SK-N-SH (cell line): ENCODE data around the gene CYP2C18. TPM values are rescaled to one million over a fixed set of nuclear protein-coding genes. Genes with fewer than 3 reads are reported as not detected.

ENCODE experiments used
- CTCF ChIA-PET: fragments of 300-600, 350-600 bp; formaldehyde crosslinking; extraction: SDS; loops from one replicate; lab custom pipeline; 2021; lab: Yijun Ruan, JAX
- POLR2A ChIA-PET: fragments of 350-600 bp; sonication (Branson Sonifier 250); formaldehyde crosslinking; extraction: SDS; loops from one replicate; lab custom pipeline; 2020; ENCODE audit warnings: antibody characterized with exemption, inconsistent platforms; lab: Yijun Ruan, JAX
- DNase-seq: peaks from one replicate; pipeline ENCODE4 v3.0.0; 2012
- H2AFZ ChIP-seq: fragments of 200-600 bp; sonication (generic); 2 replicates; pipeline ENCODE4 v1.8.1; 2016; ENCODE audit warnings: antibody characterized with exemption, mild to moderate bottlenecking, low read depth
- H3F3A ChIP-seq: fragments of 200-600 bp; sonication (generic); replicated peaks from 2 replicates; pipeline ENCODE3; 2016; ENCODE audit warnings: antibody characterized with exemption, mild to moderate bottlenecking; ENCODE audit not compliant: insufficient read depth
- H3K27ac ChIP-seq, 2 experiments: fragments of 200-500 bp in 1 of 2; fragments of 200-600 bp in 1 of 2; sonication (Bioruptor generic) in 1 of 2; sonication (generic), shearing (Covaris generic) in 1 of 2; 2 replicates each; pipeline versions ENCODE4 v1.5.1 to v1.6.1; 2014 to 2016; ENCODE audit warnings: low read depth in 2 of 2, inconsistent platforms in 1 of 2, low read length in 1 of 2, mild to moderate bottlenecking in 1 of 2, mixed read lengths in 1 of 2
- H3K27me3 ChIP-seq: fragments of 200-600 bp; sonication (generic), shearing (Covaris generic); 2 replicates; pipeline ENCODE4 v1.6.1; 2016; ENCODE audit warnings: mixed run types; ENCODE audit not compliant: insufficient read depth
- H3K36me3 ChIP-seq, 2 experiments: fragments of 200-500 bp in 1 of 2; fragments of 200-600 bp in 1 of 2; sonication (Bioruptor generic) in 1 of 2; sonication (generic) in 1 of 2; replicated peaks in 1 of 2; 2 replicates each; pipeline versions ENCODE3 to v1.5.1; 2014 to 2016; ENCODE audit warnings: low read length in 1 of 2, mild to moderate bottlenecking in 1 of 2; ENCODE audit not compliant: insufficient read depth in 2 of 2, control insufficient read depth in 1 of 2
- H3K4me1 ChIP-seq, 2 experiments: fragments of 200-500 bp in 1 of 2; fragments of 200-600 bp in 1 of 2; sonication (Bioruptor generic) in 1 of 2; sonication (generic), shearing (Covaris generic) in 1 of 2; 2 replicates each; pipeline versions ENCODE4 v1.5.1 to v1.6.1; 2014 to 2016; ENCODE audit warnings: low read depth in 1 of 2, low read length in 1 of 2, mixed run types in 1 of 2; ENCODE audit not compliant: insufficient read depth in 2 of 2, control insufficient read depth in 1 of 2
- H3K4me2 ChIP-seq: fragments of 200-600 bp; sonication (generic), shearing (Covaris generic); 2 replicates; pipeline ENCODE4 v1.6.1; 2017; ENCODE audit warnings: mixed run types
- H3K4me3 ChIP-seq, 2 experiments: fragments of 200-500 bp in 1 of 2; fragments of 200-600 bp in 1 of 2; sonication (Bioruptor generic) in 1 of 2; sonication (generic), shearing (Covaris generic) in 1 of 2; 2 replicates each; pipeline versions ENCODE4 v1.5.1 to v1.8.1; 2014 to 2016; ENCODE audit warnings: low read depth in 2 of 2, inconsistent platforms in 1 of 2, low read length in 1 of 2, mild to moderate bottlenecking in 1 of 2, mixed read lengths in 1 of 2, moderate library complexity in 1 of 2
- H3K79me2 ChIP-seq: fragments of 200-600 bp; sonication (generic); 2 replicates; pipeline ENCODE4 v1.8.1; 2017; ENCODE audit warnings: mild to moderate bottlenecking; ENCODE audit not compliant: insufficient read depth
- H3K9ac ChIP-seq: fragments of 200-600 bp; sonication (generic); 2 replicates; pipeline ENCODE4 v1.6.1; 2017; ENCODE audit warnings: mixed run types
- H3K9me2 ChIP-seq: fragments of 200-600 bp; sonication (generic); 2 replicates; pipeline ENCODE4 v1.6.1; 2017; ENCODE audit warnings: mixed run types
- H3K9me3 ChIP-seq: fragments of 200-600 bp; sonication (generic); 2 replicates; pipeline ENCODE4 v1.6.1; 2017; ENCODE audit warnings: mixed run types, mild to moderate bottlenecking, moderate library complexity
- H4K20me1 ChIP-seq: fragments of 200-600 bp; sonication (generic); 2 replicates; pipeline ENCODE4 v1.6.1; 2017; ENCODE audit warnings: mild to moderate bottlenecking, mixed run types; ENCODE audit not compliant: insufficient read depth
- CHD2 ChIP-seq: fragments of 150-350 bp; IDR thresholded peaks from 2 replicates; pipeline ENCODE4 v1.6.1; 2018; ENCODE audit warnings: low read length; ENCODE audit not compliant: partially characterized antibody
- CTCF ChIP-seq: fragments of 200-600 bp; sonication (generic); IDR thresholded peaks from 2 replicates; pipeline ENCODE4 v1.6.1; 2017; ENCODE audit warnings: antibody characterized with exemption, mild to moderate bottlenecking, moderate library complexity
- FOSL2 ChIP-seq: IDR thresholded peaks from 2 replicates; pipeline ENCODE4 v1.4.0; 2012; ENCODE audit warnings: low read depth, mild to moderate bottlenecking, moderate library complexity, borderline replicate concordance
- GABPA ChIP-seq: IDR thresholded peaks from 2 replicates; pipeline ENCODE4 v1.4.0; 2012; ENCODE audit warnings: low read depth, mild to moderate bottlenecking
- GATA2 ChIP-seq: sonication (generic); formaldehyde crosslinking; IDR thresholded peaks from 2 replicates; pipeline ENCODE4 v1.5.0; 2020; ENCODE audit warnings: mild to moderate bottlenecking, missing genetic modification reagents
- JUND ChIP-seq: IDR thresholded peaks from 2 replicates; pipeline ENCODE4 v1.4.0; 2012
- NFIC ChIP-seq: IDR thresholded peaks from 2 replicates; pipeline ENCODE4 v1.4.0; 2012; ENCODE audit warnings: borderline replicate concordance
- PBX3 ChIP-seq: IDR thresholded peaks from 2 replicates; pipeline ENCODE4; 2012
- RCOR1 ChIP-seq: fragments of 150-350 bp; IDR thresholded peaks from 2 replicates; pipeline ENCODE4 v1.6.1; 2017; ENCODE audit warnings: antibody characterized with exemption, low read length
- RXRA ChIP-seq: IDR thresholded peaks from 2 replicates; pipeline ENCODE4 v1.4.0; 2012; ENCODE audit warnings: low read depth, mild to moderate bottlenecking, borderline replicate concordance
- SMC3 ChIP-seq: IDR thresholded peaks from 2 replicates; pipeline ENCODE4 v1.6.1; 2012; ENCODE audit warnings: low read depth, low read length, improper control_type of control experiment
- USF1 ChIP-seq: IDR thresholded peaks from 2 replicates; pipeline ENCODE4 v1.4.0; 2012; ENCODE audit warnings: low read depth, borderline replicate concordance
- USF2 ChIP-seq: fragments of 150-350 bp; IDR thresholded peaks from 2 replicates; pipeline ENCODE4 v1.6.1; 2017; ENCODE audit warnings: antibody characterized with exemption, low read length, low read depth, borderline replicate concordance
- YY1 ChIP-seq: IDR thresholded peaks from 2 replicates; pipeline ENCODE4 v1.4.0; 2012; ENCODE audit warnings: low read depth, mild to moderate bottlenecking
- ZBTB33 ChIP-seq: IDR thresholded peaks from 2 replicates; pipeline ENCODE4 v1.4.0; 2012; ENCODE audit warnings: low read depth, borderline replicate concordance
- WGBS: methylation state at CpG from one replicate; pipeline ENCODE4 v1.1.6; 2017; ENCODE audit warnings: low lambda C conversion rate; 5-methylcytosine and 5-hydroxymethylcytosine counted together
- polyA plus RNA-seq, 3 experiments: library from polyadenylated mRNA; depleted of rRNA; stranded (reverse); fragments of >200 nt; gene quantifications; 2 replicates each; pipeline ENCODE4 v1.2.3, GENCODE V29; 2012

CYP2C18 gene
- polyA plus RNA-seq, 1 of the 3 experiments (the other 2 are of a cell fraction) = not detected

- Histone ChIP-seq H3K27me3 (no peaks in the 10 kb centered on the region), H4K20me1 (no peaks in the 10 kb centered on the region), H3K79me2 (no peaks in the 10 kb centered on the region), H3K4me1 (no peaks in the 10 kb centered on the region), H3K27ac (no peak overlapping the region), H3F3A (no peaks in the 10 kb centered on the region), H3K4me2 (no peak overlapping the region), H3K9me3 (no peaks in the 10 kb centered on the region), H3K9ac (no peak overlapping the region), H3K36me3 (no peaks in the 10 kb centered on the region), H3K9me2 (no peaks in the 10 kb centered on the region), H2AFZ (no peak overlapping the region), H3K4me3 (no peak overlapping the region)
- 2% methylated on average over 4 of the region's 4 CpGs for WGBS
- TF ChIP-seq ZBTB33 (no peak), NFIC (no peak), FOSL2 (no peak), RXRA (no peak), SMC3 (no peak), PBX3 (no peak), USF2 (no peak), JUND (no peak), GATA2 (CRISPR knock-in tag) (no peak), GABPA (no peak), CHD2 (no peak), RCOR1 (no peak), USF1 (no peak), YY1 (no peak), CTCF (no peak)
- ChIA-PET POLR2A (no interaction called here), CTCF (no interaction called here)
- DNase-seq = no peak
These were observed 64.3 kb downstream of the CYP2C18 start for GRCh38 chr10:94747838-94748237.
